Chondrocyte (in vitro differentiated cells): ENCODE data around the gene ANKIB1. TPM values are rescaled to one million over a fixed set of nuclear protein-coding genes. Genes with fewer than 3 reads are reported as not detected.
A peak's percentile ranks its signal among the peaks of the same experiment; 100 is the strongest.

Source experiments
- DNase-seq: peaks from one replicate; pipeline ENCODE4 v3.0.0; 2021; ENCODE audit warnings: mixed read lengths, low spot score
- H3K27ac Mint-ChIP-seq: one replicate; pipeline ENCODE4 v1.8.0; 2021; ENCODE audit warnings: mild to moderate bottlenecking, moderate library complexity, mixed read lengths; ENCODE audit not compliant: unreplicated experiment
- H3K27me3 Mint-ChIP-seq: 2 replicates; pipeline ENCODE4 v1.8.0; 2021; ENCODE audit warnings: low read depth, mixed read lengths
- H3K36me3 Mint-ChIP-seq: 2 replicates; pipeline ENCODE4 v1.8.0; 2021; ENCODE audit warnings: low read depth, mixed read lengths
- H3K4me1 Mint-ChIP-seq: 2 replicates; pipeline ENCODE4 v1.8.0; 2021; ENCODE audit warnings: low read depth, mild to moderate bottlenecking, mixed read lengths
- H3K4me3 Mint-ChIP-seq: one replicate; pipeline ENCODE4 v1.8.0; 2021; ENCODE audit warnings: mild to moderate bottlenecking, moderate library complexity, mixed read lengths; ENCODE audit not compliant: unreplicated experiment
- H3K9me3 Mint-ChIP-seq: 2 replicates; pipeline ENCODE4 v1.8.0; 2021; ENCODE audit warnings: low read depth, mixed read lengths
- CTCF ChIP-seq: fragments of 200-600 bp; sonication (generic); IDR thresholded peaks from 2 replicates; pipeline ENCODE4 v1.5.0; 2021; ENCODE audit warnings: antibody characterized with exemption, mild to moderate bottlenecking, moderate library complexity
- total RNA-seq: library from RNA; stranded (reverse); gene quantifications from 3 replicates; pipeline ENCODE4 v1.2.1, GENCODE V29; 2021

Gene ANKIB1
- total RNA-seq, 1 donor from 2014 or later, result 76.3 TPM

GRCh38 chr7:92391071-92391470, 145.3 kb downstream of the ANKIB1 start:
- no peaks in the 10 kb centered on the region for H3K9me3 Mint-ChIP-seq

GRCh38 chr7:92397542-92397941, 151.8 kb downstream of the ANKIB1 start:
- no peaks in the 10 kb centered on the region for H3K9me3 Mint-ChIP-seq
- H3K4me3 Mint-ChIP-seq, result no peak overlapping the region
- H3K27me3 Mint-ChIP-seq, result no peaks in the 10 kb centered on the region
- peak overlapping the region; percentile 12 for H3K27ac Mint-ChIP-seq
- DNase-seq, result no peak
- H3K4me1 Mint-ChIP-seq, result no peaks in the 10 kb centered on the region
- peaks cover 20% of the 10 kb centered on the region for H3K36me3 Mint-ChIP-seq
- no peak for TF ChIP-seq CTCF

More at GRCh38 chr7:92391071-92391470, 145.3 kb downstream of the ANKIB1 start:
- H3K27ac Mint-ChIP-seq, result no peak overlapping the region
- DNase-seq, result no peak
- peaks cover 9% of the 10 kb centered on the region for H3K36me3 Mint-ChIP-seq
- no peaks in the 10 kb centered on the region for H3K27me3 Mint-ChIP-seq
- H3K4me3 Mint-ChIP-seq, result no peak overlapping the region
- TF ChIP-seq CTCF, result no peak
- no peaks in the 10 kb centered on the region for H3K4me1 Mint-ChIP-seq

DNA sequence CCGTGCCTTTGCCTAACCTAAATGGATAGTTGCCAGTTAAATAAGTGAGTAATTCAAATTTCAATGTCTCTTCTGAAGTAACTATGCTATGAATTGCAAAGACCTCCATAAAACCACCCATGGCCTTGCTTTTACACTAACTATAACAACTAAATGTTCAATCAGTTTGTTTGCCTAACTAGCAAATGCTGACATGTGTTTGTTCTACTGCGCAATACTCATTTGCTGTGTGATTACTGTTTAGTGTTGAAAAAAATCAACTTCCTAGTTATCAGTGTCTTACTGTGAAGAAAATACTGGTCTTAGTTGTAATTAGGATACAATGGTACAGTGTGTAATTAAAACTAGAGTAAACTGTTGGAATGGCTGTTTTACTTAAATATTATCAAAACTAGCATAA, 154.2 kb downstream of the ANKIB1 start:
- peaks cover 23% of the 10 kb centered on the region for H3K36me3 Mint-ChIP-seq

DNA sequence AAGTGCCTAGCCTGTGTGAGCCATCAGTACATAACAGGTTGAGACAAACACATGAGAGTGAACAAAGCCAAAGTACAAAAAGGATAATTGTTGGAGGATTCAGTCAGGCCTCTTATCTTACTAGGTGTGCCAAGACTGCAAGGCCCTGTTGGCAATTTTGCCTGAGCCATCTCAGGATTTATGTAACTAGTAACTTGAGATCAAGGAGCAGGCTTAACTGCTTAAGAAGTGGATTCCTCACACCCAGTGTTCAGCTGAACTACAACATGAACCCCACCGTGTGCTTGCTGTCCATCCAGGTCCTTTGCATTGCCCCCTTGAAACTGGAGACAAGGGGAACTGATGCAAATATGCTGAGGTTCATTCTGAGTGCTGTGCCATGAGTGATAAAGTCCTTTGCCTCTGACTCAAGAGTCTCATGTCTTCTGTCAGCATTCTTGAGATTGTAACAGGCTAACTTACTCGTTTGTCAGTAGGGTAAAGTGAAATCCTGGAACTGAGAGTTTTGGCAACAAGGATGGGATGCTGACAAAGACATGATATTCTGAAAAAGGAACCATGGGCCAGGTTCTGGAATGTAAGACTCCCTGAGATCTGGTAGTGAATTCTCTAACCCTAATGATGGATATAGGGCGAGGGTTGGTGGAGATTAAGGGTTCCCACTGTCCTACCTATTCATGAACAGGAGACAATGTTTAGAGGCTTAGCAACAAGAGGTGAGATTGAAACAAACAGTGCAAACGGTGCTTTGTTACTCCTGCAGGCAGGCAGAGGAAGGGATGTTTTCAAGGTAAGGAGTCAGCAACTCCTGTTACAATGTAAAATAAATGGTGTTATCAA, 157.4 kb downstream of the ANKIB1 start:
- Mint-ChIP-seq H3K4me1 (no peaks in the 10 kb centered on the region), H3K9me3 (no peaks in the 10 kb centered on the region), H3K27me3 (no peaks in the 10 kb centered on the region), H3K4me3 (no peak overlapping the region), H3K36me3 (peaks cover 21% of the 10 kb centered on the region), H3K27ac (no peak overlapping the region)
- DNase-seq, result no peak
- no peak for TF ChIP-seq CTCF

More for the DNA sequence above, 154.2 kb downstream of the ANKIB1 start:
- DNase-seq, result no peak
- Mint-ChIP-seq H3K4me1 (no peaks in the 10 kb centered on the region), H3K27me3 (no peaks in the 10 kb centered on the region), H3K27ac (no peak overlapping the region), H3K4me3 (no peak overlapping the region), H3K9me3 (no peaks in the 10 kb centered on the region)
- no peak for TF ChIP-seq CTCF

- no peaks in the 10 kb centered on the region for H3K4me1 Mint-ChIP-seq
- TF ChIP-seq CTCF, result no peak
- H3K9me3 Mint-ChIP-seq, result no peaks in the 10 kb centered on the region
- H3K27me3 Mint-ChIP-seq, result no peaks in the 10 kb centered on the region
- DNase-seq, result no peak
- no peak overlapping the region for H3K4me3 Mint-ChIP-seq
- H3K36me3 Mint-ChIP-seq, result peaks cover 15% of the 10 kb centered on the region
- H3K27ac Mint-ChIP-seq, result no peak overlapping the region
Observed at GRCh38 chr7:92403760-92404074, 157.9 kb downstream of the ANKIB1 start.
